Measurements from ENCODE around the gene RBMS1. TPM values are rescaled to one million over a fixed set of nuclear protein-coding genes. Genes with fewer than 3 reads are reported as not detected.
A peak's percentile ranks its signal among the peaks of the same experiment; 100 is the strongest.

RBMS1 gene
- total and polyA plus RNA-seq, 4 donors: 49.5 to 215 (median 76.3) TPM

DNA sequence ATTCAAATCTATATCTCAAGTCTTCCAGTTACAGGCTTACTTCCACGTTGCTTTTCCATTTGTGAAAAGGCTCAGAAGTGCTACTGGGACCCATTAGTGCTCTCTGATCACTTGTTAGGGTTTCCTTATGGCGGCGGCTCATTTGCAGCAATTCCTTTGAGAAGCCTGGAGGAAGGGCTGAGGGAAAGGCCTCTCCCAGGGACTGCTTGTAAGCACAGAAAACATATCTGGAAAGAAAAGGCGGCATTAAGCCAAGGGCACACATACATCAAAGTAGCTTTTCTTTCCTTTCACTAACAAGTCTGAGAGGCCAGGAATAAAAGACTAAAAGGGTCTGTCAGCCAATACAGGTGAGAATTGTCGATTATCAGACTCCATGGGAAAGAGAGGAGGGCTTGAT lies 254.2 kb downstream of the RBMS1 start:
- Histone ChIP-seq H3K27me3 (ENCODE audit: control insufficient read depth in 3 of 3, insufficient read depth in 3 of 3, low read length in 2 of 3) (no peaks in the 10 kb centered on the region), H3K36me3 (ENCODE audit: control insufficient read depth in 4 of 4, insufficient read depth in 4 of 4, low read length in 4 of 4) (no peaks in the 10 kb centered on the region), H3K4me1 (ENCODE audit: control insufficient read depth in 5 of 5, insufficient read depth in 5 of 5, low read length in 5 of 5) (peaks cover 5 to 12% (median 6%) of the 10 kb centered on the region in 5 donors), H3K9ac (ENCODE audit: insufficient read depth in 1 of 2, low read length in 2 of 2) (no peak overlapping the region), H3K4me3 (no peak overlapping the region), H3K9me3 (ENCODE audit: control insufficient read depth in 4 of 4, insufficient read depth in 3 of 4, low read length in 3 of 4) (no peaks in the 10 kb centered on the region), H3K27ac (ENCODE audit: low read depth in 1 of 2, low read length in 1 of 2) (no peak overlapping the region)
- DNase-seq (peak in 1 of 3 donors; percentile 26), ATAC-seq (ENCODE audit: insufficient read depth, low FRiP score) (no peak)
- 77 to 90% methylated on average over 5 of the region's 5 CpGs for WGBS, 2 donors
- TF ChIP-seq CTCF (IDR thresholded peaks at IDR 0.05; ENCODE audit: control extremely low read depth, extremely low read depth): no peak

DNA sequence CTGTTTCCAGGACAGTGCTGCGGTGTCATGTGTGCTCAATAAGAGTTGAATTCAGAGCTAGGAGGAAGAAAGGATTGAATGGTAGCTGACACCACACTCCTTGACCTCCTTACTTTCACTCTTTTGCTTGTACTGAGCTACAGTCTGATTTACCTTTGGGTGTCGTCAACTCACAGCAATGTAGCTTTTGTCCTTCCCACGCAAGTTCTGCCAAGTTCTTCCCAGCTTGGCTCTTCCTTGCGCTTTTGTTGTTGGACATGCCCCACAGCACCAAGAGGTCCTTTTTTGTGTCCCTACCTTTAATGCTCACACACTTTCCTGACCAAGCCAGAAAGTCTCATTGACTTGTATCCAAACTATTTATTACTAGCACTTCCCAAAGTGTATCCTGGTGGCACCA lies 255.2 kb downstream of the RBMS1 start:
- no peak for DNase-seq
- peak overlapping the region in 1 of 2 donors; percentile 44 for H3K27ac ChIP-seq (ENCODE audit: low read depth in 1 of 2, low read length in 1 of 2)
- peaks cover 3 to 12% (median 6%) of the 10 kb centered on the region in 5 donors for H3K4me1 ChIP-seq (ENCODE audit: control insufficient read depth in 5 of 5, insufficient read depth in 5 of 5, low read length in 5 of 5)
- H3K4me3 ChIP-seq: no peak overlapping the region
- H3K36me3 ChIP-seq (ENCODE audit: control insufficient read depth in 4 of 4, insufficient read depth in 4 of 4, low read length in 4 of 4): no peaks in the 10 kb centered on the region
- ATAC-seq (ENCODE audit: insufficient read depth, low FRiP score): no peak
- H3K27me3 ChIP-seq (ENCODE audit: control insufficient read depth in 3 of 3, insufficient read depth in 3 of 3, low read length in 2 of 3): no peaks in the 10 kb centered on the region
- no peak for TF ChIP-seq CTCF (IDR thresholded peaks at IDR 0.05; ENCODE audit: control extremely low read depth, extremely low read depth)
- WGBS, 2 donors: 76 to 94% methylated on average over 4 of the region's 4 CpGs
- H3K9me3 ChIP-seq (ENCODE audit: control insufficient read depth in 4 of 4, insufficient read depth in 3 of 4, low read length in 3 of 4): no peaks in the 10 kb centered on the region
- H3K9ac ChIP-seq (ENCODE audit: insufficient read depth in 1 of 2, low read length in 2 of 2): no peak overlapping the region

GRCh38 chr2:160232905-160233475 lies 260.6 kb downstream of the RBMS1 start:
- Histone ChIP-seq H3K4me1 (ENCODE audit: control insufficient read depth in 5 of 5, insufficient read depth in 5 of 5, low read length in 5 of 5) (peaks cover 0 to 12% (median 0%) of the 10 kb centered on the region in 5 donors), H3K36me3 (ENCODE audit: control insufficient read depth in 4 of 4, insufficient read depth in 4 of 4, low read length in 4 of 4) (no peaks in the 10 kb centered on the region), H3K9ac (ENCODE audit: insufficient read depth in 1 of 2, low read length in 2 of 2) (no peak overlapping the region), H3K27me3 (ENCODE audit: control insufficient read depth in 3 of 3, insufficient read depth in 3 of 3, low read length in 2 of 3) (no peaks in the 10 kb centered on the region), H3K27ac (ENCODE audit: low read depth in 1 of 2, low read length in 1 of 2) (no peak overlapping the region), H3K4me3 (no peak overlapping the region), H3K9me3 (ENCODE audit: control insufficient read depth in 4 of 4, insufficient read depth in 3 of 4, low read length in 3 of 4) (no peaks in the 10 kb centered on the region)
- ATAC-seq (ENCODE audit: insufficient read depth, low FRiP score) (no peak), DNase-seq (no peak)
- WGBS, 2 donors: 69 to 84% methylated on average over 3 of the region's 3 CpGs
- no peak for TF ChIP-seq CTCF (IDR thresholded peaks at IDR 0.05; ENCODE audit: control extremely low read depth, extremely low read depth)

- Histone ChIP-seq H3K4me3 (no peak overlapping the region), H3K9ac (ENCODE audit: insufficient read depth in 1 of 2, low read length in 2 of 2) (no peak overlapping the region), H3K27ac (ENCODE audit: low read depth in 1 of 2, low read length in 1 of 2) (peak overlapping the region; percentile 1 to 60), H3K27me3 (ENCODE audit: control insufficient read depth in 3 of 3, insufficient read depth in 3 of 3, low read length in 2 of 3) (no peaks in the 10 kb centered on the region), H3K9me3 (ENCODE audit: control insufficient read depth in 4 of 4, insufficient read depth in 3 of 4, low read length in 3 of 4) (no peaks in the 10 kb centered on the region), H3K36me3 (ENCODE audit: control insufficient read depth in 4 of 4, insufficient read depth in 4 of 4, low read length in 4 of 4) (no peaks in the 10 kb centered on the region), H3K4me1 (ENCODE audit: control insufficient read depth in 5 of 5, insufficient read depth in 5 of 5, low read length in 5 of 5) (peaks cover 0 to 19% (median 0%) of the 10 kb centered on the region in 5 donors)
- TF ChIP-seq CTCF (IDR thresholded peaks at IDR 0.05; ENCODE audit: control extremely low read depth, extremely low read depth): no peak
- DNase-seq: no peak
- no peak for ATAC-seq (ENCODE audit: insufficient read depth, low FRiP score)
- 92 to 100% methylated on average over 1 of the region's 1 CpG for WGBS, 2 donors
These were observed 264.0 kb downstream of the RBMS1 start for GRCh38 chr2:160229591-160229990.

Data from lung (tissue), 12 donors.